GM12801 (cell line): ENCODE measurements around the gene HIVEP2.

Experiments
- TF ChIP-seq, protein P1 (sequence below): IDR thresholded peaks from one replicate; pipeline ENCODE4 v1.5.1; 2011; ENCODE audit warnings: control low read depth; ENCODE audit not compliant: insufficient read length; ENCODE audit errors: extremely low read depth

The HIVEP2 gene

DNA sequence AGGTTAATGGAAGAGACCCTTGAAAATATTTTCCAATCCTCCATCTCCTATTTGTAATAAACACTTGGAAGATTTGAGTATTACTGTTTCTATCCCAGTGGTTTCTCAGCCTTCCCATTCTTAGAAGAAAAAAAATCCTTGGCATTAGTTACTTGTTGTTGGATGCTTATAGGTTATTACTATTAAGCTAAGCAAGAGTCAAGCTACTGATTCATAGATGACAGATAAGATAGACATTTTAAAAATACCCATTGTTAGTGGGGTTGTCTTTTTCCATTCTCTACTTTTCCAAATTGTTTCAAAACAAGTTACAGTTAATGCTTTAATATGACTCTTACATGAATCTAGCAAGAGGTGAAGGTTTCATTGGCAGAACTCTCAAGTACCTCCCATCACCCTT, 158.5 kb downstream of the HIVEP2 start:
- TF ChIP-seq, protein P1, sequence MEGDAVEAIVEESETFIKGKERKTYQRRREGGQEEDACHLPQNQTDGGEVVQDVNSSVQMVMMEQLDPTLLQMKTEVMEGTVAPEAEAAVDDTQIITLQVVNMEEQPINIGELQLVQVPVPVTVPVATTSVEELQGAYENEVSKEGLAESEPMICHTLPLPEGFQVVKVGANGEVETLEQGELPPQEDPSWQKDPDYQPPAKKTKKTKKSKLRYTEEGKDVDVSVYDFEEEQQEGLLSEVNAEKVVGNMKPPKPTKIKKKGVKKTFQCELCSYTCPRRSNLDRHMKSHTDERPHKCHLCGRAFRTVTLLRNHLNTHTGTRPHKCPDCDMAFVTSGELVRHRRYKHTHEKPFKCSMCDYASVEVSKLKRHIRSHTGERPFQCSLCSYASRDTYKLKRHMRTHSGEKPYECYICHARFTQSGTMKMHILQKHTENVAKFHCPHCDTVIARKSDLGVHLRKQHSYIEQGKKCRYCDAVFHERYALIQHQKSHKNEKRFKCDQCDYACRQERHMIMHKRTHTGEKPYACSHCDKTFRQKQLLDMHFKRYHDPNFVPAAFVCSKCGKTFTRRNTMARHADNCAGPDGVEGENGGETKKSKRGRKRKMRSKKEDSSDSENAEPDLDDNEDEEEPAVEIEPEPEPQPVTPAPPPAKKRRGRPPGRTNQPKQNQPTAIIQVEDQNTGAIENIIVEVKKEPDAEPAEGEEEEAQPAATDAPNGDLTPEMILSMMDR: no peak

DNA sequence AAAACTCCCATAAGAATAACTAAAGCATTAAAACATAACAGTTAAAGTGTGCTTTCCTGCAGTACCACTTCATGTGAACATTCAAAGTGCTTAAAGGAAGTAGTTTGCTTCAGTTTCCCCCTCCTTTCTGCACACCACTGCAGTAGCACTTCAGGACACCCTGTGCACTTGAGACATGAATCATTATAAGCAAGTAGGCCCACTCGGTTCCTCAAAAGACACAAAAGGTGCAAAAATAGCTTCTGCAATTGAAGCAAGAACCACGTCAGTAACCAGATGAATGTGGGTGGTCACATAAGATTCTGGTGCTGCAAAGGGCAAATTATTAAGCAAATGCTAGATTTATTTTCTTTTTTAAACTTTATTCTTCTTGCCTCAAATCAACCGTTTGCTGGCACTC, 160.6 kb downstream of the HIVEP2 start:
- TF ChIP-seq, protein P1: no peak

DNA sequence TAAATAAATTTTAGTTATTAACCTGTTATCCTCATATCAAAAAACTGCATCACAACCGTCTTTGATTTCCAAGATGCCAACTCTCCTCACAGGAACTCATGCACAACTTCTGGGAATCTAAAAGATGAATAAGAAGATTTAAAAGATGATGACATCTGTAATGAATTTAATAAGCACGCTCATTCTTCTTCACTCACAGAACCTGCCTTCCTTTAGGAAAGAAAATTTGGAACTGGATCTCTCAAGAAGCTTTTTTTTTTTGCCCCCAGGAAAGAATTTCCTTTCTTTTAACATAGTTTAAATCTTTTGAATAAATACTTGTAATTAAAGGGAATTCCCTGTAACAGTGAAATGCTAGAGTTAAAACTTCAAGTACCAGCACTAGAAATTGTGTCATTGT, 161.5 kb downstream of the HIVEP2 start:
- TF ChIP-seq, protein P1: no peak

DNA sequence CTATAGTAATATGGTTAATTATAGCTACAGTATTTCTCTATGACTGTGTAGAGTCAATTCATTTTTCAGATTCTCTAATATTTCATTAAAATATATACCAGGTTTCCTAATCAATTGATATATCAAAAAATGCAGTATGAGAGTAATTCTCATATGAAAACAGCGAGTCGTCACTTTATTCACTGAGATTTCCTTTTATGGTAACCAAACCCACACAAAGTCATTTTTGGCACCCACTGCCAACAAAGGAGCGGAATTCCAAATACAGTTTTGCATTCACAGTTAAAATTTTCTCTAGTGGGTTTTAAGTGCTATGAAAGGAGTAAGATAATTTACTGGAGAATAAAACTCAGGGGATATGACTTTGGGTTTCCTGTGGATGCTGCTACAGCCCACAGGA, 163.8 kb downstream of the HIVEP2 start:
- TF ChIP-seq, protein P1: no peak

DNA sequence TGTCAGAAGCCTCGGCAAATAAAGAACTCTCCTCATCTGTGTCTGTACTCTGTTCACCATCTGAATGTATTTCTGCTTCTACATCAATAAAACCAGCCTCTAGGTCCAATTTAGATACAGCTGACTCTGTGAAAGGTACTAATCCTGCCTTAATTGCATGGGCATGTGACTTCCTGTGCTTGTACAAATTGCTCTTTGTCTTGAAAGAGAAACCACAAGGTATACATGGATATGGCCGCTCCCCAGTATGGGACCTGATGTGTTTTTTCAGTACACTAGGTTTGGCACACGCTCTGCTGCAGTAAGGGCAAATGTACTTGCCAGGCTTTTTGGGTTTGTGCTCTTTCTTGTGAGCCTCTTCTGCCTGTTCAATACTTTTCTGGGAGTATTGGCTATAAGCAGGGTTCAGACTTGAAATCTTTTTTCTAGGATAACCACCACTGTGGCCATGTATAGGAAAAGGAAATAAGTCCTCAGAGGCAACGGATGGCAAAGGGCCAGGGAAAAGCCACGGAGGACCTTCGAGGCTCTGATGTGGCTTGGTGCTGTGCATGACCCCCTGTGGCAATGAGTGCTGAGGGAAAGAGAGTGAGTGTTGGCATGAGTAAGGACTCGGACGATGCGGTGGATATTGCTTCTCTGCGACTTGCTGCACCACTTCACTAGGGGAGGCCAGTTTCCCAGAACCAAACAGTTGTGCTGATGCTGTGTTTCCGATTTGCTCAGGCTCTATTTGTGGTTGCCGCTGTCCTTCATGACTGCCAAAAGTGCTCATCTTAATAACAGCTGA, 170.9 kb downstream of the HIVEP2 start:
- TF ChIP-seq, protein P1: no peak

DNA sequence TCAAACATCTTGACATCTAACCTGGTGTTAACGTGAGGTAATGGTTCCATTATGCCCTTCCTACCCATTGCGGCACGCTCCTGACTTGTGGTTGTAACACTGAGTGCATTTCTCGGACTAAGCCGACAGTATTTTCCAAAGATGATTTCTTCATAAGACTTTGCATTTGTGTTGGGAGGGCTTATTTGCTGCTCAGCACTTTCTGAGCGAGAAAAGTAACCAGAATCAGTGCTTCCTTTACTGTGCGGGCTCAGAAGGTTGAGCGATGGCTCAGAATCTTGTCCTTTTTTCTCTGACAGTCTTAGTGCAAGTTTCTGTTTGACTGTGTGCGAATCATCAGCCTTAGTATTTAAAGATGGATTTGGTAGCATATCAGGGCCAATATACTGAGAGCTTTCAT, 171.7 kb downstream of the HIVEP2 start:
- TF ChIP-seq, protein P1: no peak

DNA sequence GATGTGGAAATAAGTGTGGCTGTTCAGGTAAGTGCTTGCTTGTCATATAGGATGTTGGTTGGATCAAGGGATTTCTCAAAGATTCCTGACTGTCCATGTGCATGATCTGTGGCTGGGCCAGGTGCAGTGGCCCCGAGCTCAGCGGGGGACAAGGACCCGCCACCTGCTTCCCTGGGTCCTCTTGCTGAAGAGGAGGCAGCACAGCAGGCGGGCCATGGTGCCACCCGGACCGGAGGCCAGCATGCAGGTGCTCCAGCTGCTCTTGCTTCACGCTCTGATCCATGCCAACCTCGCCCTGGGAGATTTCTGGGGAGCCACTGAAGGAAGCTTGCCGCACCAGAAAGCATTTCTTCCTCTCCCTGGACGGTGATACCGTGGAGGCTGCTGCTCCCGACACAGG, 173.8 kb downstream of the HIVEP2 start:
- TF ChIP-seq, protein P1: no peak
